ENCODE data around the gene MYADM.

MYADM gene

DNA sequence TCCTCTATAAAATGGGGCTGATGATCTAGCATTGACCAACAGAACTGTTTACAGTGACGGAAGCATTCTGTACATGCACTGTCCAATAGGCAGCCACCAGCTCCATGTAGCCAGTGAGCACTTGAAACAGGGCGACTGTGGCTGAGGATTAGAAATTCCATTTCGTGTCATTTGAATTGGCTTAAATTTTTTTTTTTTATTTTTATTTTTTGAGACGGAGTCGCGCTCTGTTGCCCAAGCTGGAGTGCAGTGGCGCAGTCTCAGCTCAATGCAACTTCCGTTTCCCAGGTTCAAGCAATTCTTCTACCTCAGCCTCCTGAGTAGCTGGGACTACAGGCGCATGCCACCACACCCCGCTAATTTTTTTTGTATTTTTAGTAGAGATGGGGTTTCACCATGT lies 17.4 kb downstream of the MYADM start:
- FAIRE-seq = no peak

DNA sequence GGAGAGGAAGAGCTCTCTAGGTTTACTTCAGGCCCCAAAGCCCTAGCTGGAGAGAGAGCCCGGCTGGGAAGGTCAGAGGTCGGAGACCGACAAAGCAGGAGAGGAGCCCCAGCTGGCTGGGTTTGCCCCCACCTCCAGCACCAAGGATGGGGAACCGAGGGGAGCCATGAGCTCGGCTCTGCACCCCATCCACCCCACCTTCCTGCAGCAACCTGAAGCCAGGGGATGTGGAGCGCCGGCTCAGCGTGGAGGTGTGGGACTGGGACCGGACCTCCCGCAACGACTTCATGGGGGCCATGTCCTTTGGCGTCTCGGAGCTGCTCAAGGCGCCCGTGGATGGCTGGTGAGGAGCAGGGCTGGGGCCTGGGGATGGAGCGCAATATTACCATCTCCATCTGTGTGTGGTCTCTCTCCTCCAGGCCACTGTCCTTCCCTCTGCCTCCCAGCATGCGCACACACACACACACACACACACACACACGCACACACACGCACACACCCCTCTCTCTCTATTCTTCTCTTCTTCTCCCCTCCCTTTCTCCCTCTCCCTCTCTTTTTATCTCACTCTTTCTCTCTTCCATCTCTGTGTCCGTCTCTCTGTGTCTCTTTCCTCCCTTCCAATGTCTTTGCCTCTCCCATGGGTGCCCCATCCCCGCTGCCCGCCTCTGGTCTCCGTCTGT lies 24.8 kb downstream of the MYADM start:
- no peak for FAIRE-seq

DNA sequence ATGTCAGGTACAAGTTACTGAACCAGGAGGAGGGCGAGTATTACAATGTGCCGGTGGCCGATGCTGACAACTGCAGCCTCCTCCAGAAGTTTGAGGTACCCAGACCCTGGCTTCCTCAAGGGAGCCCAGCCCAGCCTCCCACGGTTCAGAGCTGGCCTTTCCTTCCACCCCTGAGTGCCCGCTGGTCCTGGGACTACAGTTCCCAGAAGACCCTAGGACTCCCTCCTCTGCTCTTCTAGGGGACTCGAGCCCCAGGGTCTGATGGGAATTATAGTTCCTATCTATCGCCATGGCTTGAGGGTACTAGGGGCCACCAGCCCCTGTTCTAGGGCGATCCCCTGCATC lies 25.3 kb downstream of the MYADM start:
- FAIRE-seq = no peak

DNA sequence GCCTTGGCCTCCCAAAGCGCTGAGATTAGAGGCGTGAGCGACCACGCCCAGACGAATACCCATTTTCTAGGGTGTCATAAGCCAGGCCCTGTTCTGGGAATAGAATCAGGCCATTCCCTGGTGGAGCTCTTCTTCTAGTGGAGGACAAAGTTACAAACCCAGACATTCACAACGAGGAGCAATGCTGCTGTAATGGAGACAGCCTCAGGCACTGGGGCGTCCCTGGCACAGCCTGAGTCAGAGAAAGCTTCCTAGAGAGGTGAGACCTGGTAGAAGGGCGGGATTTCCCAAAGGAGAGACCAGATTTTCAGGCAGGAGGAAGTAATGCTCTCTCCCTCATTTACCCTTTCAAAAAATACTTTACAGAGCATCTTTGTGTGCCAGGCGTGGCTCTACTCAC lies 27.0 kb downstream of the MYADM start:
- no peak for FAIRE-seq

DNA sequence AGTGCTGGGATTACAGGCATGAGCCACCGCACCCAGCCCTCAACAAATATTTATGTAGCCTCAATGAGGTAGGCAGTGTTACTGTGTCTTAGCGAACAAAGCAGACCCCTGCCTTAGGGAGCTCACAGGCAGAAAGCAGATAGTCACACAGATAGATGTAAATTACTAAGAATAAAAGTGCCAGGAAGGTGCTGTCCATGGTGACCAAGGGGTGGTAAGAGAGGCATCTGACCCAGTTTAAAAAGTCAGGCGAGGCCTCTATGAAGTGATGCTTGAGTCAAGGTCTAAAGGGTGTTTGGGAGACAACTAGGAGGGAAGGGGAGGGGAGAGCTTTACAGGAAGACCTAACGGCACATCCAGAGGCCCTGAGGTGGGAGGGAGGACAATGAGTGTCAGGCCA lies 29.0 kb downstream of the MYADM start:
- no peak for FAIRE-seq

DNA sequence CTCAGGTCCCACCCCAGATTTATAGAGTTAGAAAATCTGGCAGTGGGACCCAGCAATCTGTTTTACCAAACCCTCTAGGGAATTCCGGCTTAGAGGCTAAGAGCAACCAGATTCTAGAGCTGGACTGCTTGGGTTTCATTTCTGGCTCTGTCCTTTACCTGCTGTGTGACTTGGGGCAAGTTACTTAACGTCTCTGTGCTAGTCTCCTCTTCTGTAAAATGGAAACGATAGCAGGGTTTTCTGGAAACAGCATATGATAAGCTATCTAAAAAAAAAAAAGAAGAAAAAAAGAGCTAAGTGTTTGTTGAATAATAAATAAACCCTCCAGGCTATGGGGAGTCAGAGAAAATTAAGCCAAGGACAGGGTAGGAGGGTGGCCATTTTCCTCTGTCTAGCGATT lies 29.8 kb downstream of the MYADM start:
- no peak for FAIRE-seq

DNA sequence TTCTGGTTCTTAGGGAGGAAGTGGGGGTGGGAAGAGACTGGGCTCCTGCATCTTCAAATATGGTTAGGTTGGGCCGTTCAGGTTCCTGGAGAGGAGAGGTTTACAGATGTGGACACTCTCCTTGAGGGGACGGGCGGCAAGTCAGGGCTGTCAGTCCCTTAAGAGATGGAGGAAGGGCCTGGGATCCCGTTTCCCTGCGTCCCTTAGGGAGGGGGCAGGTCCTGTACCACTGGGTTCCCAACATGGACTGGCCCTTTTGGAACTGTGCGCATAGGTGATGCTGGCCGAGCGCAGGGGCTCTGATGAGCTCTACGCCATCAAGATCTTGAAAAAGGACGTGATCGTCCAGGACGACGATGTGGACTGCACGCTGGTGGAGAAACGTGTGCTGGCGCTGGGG lies 30.5 kb downstream of the MYADM start:
- FAIRE-seq = no peak

DNA sequence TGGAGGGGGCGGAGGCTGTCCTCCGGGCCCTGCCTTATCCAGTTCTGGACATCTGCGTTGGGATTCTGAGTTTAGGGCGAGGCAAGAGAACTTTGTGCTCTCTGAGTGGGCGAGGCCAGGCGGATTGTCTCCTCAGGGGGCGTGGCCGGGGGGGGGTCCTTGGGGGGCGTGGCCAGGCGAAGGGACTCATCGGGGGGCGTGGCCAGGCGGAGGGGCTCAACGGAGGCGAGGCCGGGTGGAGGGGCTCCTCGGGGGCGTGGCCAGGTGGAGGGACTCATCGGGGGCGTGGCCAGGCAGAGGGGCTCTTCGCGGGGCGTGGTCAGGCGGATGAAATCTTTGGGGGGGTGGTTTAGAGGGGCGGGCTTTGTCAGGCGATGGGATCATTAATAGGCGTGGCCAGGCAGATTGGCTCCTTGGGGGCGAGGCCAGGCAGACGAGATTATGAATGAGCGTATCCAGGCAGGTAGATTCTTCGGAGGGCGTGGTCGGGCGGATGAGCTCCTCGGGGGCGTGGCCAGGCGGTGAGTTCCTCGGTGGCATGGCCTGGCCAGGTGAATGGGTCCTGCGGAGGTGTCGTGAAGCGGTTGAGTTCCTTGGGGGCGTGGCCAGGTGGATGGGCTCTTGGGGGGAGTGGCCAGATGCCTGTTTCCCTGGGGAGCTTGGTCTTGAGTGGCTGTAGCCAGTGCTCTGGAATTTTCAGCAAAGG lies 31.1 kb downstream of the MYADM start:
- no peak for FAIRE-seq

DNA sequence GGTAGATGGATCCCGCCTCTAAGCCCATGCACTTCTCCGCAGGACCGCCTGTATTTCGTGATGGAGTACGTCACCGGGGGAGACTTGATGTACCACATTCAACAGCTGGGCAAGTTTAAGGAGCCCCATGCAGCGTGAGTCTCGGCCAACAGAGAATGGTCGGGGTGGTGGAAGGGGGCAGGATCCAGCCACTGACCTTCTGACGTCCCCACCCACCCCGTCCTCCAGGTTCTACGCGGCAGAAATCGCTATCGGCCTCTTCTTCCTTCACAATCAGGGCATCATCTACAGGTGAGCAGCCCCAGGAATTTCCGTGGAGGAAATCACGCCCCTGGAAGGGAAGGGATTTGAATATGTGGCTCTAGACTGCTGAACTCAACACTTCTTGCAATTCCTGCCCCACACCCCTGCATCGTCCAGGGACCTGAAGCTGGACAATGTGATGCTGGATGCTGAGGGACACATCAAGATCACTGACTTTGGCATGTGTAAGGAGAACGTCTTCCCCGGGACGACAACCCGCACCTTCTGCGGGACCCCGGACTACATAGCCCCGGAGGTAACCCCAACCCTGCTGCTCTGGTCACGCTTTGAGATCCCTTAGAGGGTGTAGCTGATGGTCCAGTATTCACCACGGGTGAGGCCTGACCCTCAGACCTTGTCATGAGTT lies 32.6 kb downstream of the MYADM start:
- no peak for FAIRE-seq

DNA sequence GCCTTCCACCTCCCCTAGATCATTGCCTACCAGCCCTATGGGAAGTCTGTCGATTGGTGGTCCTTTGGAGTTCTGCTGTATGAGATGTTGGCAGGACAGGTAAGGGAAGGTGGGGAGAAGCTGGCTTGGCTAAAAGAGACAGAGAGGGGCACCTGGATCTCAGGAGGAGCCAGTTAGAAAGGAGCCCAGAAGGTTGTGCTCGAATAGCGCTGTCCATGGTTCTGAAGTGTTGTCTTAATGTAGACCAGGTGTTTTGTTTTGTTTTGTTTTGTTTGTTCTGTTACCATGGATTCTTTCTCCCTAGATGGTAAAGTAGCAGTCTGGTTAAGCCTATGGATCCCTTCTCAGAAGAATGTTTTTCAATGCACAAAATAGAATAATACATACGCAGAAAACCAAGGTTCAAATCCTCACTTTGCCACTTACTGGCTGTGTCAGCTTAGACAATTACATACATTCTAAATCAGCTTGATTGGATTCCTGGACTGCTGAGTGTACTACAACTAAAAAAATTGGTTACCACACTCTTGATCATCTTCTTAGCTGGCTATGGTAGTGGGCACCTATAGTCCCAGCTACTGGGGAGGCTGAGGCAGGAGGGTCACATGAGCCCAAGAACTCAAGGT lies 35.5 kb downstream of the MYADM start:
- no peak for FAIRE-seq

DNA sequence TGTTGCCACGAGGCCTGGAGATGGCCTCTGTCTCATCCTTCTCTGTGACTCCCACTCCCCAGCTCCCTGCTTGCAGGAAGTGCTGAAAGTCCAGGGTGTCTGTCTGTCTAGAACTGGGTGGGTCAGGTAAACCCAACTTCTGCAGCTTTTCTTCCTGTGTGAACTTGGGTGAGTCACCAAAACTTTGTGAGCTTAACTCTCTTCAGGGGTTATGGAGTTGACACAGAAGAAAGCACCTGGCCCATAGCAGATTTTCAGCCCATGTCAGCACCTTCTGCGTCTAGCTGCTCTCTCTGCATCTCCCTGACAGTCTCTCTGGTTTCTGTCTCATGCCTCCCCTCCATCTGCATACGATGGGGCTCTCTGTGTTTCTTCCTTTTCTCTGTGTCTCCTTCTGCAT lies 37.2 kb downstream of the MYADM start:
- FAIRE-seq = no peak

DNA sequence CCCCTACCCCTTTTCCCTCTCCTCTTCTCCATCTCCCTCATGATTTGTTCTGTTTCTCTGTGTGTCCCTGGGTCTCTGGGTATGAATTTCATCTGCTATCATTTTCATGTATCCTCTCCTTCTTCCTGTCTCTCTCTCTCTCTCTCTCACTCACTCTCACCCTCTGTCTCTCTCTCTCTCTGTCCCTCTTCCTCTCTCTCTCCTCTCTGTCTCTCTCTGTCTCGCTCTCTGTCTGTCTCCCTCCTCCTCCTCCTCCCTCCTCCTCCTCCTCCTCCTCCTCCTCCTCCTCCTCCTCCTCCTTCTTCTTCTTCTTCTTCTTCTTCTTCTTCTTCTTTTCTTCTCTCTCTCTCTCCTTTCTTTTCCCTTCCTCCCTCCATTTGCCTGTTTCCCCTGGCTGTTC lies 38.1 kb downstream of the MYADM start:
- no peak for FAIRE-seq

DNA sequence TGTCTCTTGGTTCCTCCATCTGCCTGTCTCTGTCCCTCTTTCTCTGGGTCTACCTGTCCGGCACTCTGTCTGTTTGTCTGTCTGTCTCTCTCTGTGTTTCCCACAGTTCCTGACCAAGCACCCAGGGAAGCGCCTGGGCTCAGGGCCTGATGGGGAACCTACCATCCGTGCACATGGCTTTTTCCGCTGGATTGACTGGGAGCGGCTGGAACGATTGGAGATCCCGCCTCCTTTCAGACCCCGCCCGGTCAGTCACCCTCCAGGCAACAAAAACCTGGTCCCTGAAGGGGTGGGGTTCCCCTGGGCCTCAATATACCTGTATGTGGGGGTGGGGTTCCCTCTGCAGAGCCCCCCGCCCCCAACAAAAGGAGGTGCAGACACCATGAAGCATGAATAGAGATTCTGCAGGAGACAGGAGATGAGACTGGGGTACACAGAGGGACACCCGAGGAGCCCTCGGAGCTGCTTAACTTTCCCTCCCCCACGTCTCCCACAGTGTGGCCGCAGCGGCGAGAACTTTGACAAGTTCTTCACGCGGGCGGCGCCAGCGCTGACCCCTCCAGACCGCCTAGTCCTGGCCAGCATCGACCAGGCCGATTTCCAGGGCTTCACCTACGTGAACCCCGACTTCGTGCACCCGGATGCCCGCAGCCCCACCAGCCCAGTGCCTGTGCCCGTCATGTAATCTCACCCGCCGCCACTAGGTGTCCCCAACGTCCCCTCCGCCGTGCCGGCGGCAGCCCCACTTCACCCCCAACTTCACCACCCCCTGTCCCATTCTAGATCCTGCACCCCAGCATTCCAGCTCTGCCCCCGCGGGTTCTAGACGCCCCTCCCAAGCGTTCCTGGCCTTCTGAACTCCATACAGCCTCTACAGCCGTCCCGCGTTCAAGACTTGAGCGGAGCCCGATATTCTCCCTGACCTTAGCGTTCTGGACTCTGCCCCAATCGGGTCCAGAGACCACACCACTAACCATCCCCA lies 38.8 kb downstream of the MYADM start:
- no peak for FAIRE-seq

DNA sequence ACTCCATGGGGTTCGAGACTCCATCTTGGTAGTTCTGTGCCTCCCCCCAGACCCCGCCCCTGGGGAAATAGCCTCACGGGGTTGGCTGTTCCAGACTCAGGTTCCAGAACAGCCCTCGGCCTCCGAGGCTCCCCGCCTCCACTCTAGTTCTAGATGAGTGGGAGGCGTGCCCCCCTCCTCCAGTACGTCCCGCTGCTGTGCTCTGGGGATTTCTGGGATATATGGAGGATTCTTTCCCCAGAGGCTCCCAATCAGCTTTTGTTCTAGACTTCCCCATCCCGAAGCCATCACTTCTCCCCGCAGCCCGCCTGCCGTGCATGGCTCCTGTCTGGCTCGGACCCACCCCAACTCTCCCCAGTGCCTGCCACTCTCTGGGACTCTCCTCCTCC lies 39.5 kb downstream of the MYADM start:
- FAIRE-seq = no peak

DNA sequence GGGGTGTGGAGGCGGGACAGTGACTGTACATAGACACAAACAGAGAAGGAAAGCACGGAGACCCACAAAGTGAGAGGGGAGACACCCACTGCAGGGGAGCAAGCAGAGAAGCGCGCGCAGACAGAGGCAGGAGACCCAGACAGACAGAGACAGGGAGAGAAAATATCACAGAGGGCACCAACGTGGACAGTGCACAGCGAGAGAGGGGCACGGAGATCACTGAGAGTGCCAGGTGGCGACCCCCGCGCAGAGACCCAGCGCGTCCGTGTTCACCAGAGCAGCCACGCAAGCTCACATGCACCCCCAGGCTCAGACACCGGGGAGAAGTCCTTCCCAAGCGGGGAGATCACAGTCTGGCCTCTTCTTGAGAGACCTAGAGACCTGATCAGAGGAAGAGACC lies 40.0 kb downstream of the MYADM start:
- no peak for FAIRE-seq

DNA sequence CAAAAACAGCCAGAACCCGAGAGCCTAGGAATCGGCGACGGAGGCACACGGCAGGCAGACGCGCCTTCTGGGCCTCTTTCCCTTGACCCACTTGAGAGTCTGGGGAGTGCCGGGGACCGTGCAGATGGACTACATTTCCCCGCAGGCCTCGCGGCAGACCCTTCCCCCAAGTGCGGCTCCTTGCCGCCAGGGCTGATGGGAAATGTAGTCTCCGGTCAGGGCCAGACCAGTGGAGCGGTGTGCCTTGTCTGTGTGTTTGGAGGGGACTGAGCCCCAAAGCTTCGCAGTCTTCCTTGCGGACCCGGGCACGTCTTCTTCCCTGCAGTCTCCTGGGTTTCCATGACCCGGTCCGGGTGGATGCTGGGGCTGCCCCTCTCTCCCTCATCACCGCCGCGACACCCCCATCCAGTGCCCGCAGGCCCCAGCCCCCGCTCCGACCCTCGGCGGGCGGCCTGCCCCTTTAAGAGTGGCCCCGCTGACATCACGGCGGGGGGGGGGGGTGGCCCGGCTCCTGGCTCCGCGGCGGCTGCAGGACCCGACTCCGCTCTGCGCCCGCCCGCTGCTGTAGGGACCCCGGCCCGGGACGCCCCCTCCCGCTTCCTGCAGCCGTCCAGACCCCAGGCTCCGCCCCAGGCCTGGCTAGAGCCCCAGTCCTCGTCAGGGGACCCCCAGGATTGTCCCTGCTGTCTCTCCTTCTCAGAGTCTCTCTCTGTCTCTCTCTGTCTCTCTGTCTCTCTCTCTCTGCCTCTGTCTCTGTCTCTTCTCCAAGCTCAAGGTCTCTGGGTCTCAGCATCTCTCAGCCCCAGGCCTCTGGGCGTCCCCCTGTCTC lies 40.6 kb downstream of the MYADM start:
- FAIRE-seq = no peak

DNA sequence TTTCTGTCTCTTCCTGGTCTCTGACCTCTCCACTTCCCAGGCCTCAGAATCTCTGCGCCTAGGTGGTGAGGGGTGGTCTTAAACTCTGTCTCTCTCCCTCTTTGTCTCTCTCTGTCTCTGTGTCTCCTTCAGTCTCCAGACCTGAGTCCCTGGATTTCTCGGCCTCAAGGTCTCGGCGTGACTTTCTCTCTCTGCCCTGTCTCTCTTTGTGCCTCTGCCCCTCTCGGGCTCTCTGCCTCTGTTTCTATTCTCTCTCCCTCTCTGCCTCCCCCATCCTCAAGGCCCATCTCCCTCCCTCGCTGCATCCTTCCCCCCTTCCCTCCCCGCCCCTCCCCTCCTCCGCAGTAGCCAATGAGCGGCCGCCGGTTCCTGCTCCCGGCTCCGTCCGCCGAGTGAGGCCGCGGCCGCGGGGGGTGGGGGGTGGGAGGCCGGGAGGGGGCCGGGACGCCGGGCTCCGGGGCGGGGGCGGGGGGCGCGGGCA lies 41.3 kb downstream of the MYADM start, which contains the start of gene CACNG7:
Gene CACNG7, plus strand, starts transcription at position 344 of the 481 bp plus-strand sequence. CDS start 3,554 bp downstream, outside the sequence.
- FAIRE-seq = no peak

DNA sequence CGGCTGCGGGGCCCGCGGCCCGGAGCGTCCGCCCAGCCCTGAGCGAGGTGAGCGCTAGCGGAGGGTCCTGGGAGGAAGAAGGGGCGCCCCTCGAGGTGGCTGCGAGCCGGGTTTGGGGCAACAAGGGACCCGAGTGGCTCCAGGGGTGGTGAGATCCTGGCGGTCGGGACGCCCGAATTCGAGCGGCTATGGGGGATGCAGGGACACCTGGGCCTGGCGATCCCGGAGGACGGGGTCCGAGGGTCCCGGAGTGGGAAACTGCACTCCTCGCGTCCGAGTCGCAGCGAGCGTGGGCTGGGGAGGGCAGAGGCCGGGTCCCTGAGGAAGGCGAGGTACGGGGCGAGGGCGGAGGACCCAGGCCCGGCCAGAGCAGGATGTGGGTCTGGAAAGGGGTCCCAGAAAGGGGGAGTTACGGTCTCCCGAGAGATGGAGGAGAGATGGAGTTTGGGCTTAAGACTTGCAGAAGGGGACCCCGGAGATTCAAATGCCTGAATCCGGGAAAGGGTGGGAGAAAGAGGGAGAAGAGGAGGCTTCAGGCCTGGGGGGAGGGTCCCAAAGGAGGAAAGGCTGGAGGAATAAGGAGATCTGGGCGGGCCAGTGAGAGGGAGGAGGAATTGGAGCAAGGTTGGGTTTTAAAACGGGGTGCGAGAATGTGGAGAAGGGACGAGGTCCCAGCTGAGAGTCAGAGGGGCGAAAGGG lies 41.9 kb downstream of the MYADM start:
- no peak for FAIRE-seq

DNA sequence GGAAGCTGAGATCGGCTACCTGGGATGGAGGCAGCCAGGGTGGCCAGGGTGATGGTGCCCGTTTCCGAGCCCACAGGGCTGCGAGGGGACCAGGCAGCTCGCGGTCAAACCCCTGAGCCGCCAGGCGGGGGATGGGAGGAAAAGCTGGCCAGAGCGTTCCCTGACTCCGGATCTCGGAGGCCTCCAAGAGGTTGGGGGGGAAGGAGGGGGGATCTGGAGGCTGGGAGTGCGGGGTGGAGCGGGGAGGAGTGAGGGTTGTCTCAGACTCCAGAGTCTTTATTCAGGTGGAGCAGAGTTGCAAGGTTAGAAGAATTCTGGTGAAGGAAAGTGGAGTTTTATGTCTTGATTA lies 42.5 kb downstream of the MYADM start:
- FAIRE-seq = no peak

DNA sequence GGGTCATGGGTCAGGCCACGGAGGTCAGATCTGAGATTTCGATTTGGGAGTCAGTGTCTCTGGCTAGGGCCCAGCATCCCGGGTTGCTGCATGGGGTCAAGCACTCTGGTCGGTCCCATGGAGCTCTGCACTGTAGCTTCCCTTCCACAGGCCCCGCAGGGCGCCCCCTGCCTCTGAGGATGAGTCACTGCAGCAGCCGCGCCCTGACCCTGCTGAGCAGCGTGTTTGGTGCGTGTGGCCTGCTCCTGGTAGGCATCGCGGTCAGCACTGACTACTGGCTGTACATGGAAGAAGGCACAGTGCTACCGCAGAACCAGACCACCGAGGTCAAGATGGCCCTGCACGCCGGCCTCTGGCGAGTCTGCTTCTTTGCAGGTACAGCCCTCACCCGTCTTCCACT lies 45.0 kb downstream of the MYADM start:
- no peak for FAIRE-seq

DNA sequence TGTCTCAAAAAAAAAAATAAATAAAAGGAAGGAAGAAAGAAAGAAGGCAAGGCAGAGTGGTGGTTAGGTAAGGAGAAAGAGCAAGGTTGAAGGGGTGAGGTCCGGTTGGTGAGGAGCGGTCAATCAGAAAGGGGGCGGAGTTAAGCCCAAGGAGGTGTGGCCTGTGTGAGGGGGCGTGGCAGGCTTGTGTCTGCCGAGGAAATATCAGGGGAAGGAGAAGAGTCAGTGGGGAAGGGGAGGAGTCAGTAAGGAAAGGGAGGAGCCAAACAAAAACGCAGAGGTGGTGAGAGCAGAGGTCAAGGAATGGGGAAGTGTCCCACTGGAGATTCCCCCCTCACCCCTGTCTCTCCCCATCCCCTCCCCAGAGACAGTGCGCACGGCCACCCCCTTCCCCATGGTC lies 47.3 kb downstream of the MYADM start:
- no peak for FAIRE-seq
